Measurements from ENCODE around the gene TTLL10.

Gene TTLL10

DNA sequence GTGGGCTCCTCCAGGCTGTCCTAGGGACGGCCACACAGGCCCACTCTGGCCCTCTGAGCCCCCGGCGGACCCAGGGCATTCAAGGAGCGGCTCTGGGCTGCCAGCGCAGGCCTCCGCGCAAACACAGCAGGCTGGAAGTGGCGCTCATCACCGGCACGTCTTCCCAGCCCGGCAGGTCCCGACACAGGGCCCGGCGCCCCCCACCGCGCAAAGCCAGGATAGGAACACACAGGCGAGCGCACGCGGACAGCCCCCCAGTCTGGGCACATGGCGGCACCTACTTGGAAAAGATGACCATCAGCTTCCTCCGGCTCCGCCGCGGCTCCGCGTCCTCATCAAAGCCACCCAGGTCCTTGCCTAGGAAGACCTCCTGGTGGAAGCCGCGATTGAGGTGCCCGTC, 54.5 kb downstream of the TTLL10 start:
- Histone ChIP-seq H3K4me1 (ENCODE audit: insufficient read depth, poor library complexity, severe bottlenecking) (no peaks in the 10 kb centered on the region), H3K27me3 (ENCODE audit: insufficient read depth, poor library complexity, severe bottlenecking) (no peaks in the 10 kb centered on the region), H3K4me3 (ENCODE audit: severe bottlenecking) (no peak overlapping the region), H3K27ac (ENCODE audit: poor library complexity, severe bottlenecking) (no peak overlapping the region), H3K9me3 (ENCODE audit: severe bottlenecking) (no peaks in the 10 kb centered on the region), H3K36me3 (ENCODE audit: low read depth) (peaks cover 47% of the 10 kb centered on the region)
- DNase-seq (ENCODE audit: low spot score) (no peak), ATAC-seq (ENCODE audit: low read depth) (no peak)
- TF ChIP-seq CTCF (IDR thresholded peaks at IDR 0.05; ENCODE audit: poor library complexity, severe bottlenecking) = no peak

DNA sequence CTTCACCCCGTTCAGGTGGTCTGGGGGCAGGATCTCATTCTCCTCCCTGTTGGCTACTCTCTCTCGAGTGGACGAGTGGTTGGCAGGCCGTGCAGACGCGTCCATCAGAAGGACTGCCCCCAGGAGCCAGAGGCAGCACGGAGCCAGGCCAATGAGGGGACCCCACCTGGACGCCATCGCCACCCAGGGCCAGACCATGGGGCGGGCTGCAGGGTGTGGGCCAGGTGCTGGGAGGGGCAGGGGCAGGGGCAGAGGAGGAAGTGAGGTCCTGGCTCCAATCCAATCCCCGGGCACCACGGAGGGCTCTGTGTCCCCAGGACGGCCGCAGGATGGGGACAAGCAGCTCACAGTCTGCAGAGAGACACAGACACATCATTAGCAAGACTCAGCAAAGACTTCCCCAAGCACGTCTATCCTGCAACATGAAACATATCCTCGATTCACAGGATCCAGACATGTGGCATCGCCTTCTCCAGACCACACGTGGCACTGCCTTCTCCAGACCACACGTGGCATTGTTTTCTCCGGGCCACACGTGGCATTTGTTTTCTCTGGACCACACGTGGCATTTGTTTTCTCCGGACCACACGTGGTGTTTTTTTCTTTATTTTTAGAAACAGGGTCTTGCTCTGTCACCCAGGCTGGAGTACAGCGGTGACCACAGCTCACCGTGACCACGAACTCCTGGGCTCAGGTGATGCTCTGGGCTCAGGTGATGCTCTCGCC, 55.1 kb downstream of the TTLL10 start:
- no peaks in the 10 kb centered on the region for H3K4me1 ChIP-seq (ENCODE audit: insufficient read depth, poor library complexity, severe bottlenecking)
- H3K4me3 ChIP-seq (ENCODE audit: severe bottlenecking) = no peak overlapping the region
- H3K27ac ChIP-seq (ENCODE audit: poor library complexity, severe bottlenecking) = no peak overlapping the region
- H3K9me3 ChIP-seq (ENCODE audit: severe bottlenecking) = no peaks in the 10 kb centered on the region
- no peak for TF ChIP-seq CTCF (IDR thresholded peaks at IDR 0.05; ENCODE audit: poor library complexity, severe bottlenecking)
- no peaks in the 10 kb centered on the region for H3K27me3 ChIP-seq (ENCODE audit: insufficient read depth, poor library complexity, severe bottlenecking)
- peaks cover 48% of the 10 kb centered on the region for H3K36me3 ChIP-seq (ENCODE audit: low read depth)
- no peak for ATAC-seq (ENCODE audit: low read depth)
- no peak for DNase-seq (ENCODE audit: low spot score)

DNA sequence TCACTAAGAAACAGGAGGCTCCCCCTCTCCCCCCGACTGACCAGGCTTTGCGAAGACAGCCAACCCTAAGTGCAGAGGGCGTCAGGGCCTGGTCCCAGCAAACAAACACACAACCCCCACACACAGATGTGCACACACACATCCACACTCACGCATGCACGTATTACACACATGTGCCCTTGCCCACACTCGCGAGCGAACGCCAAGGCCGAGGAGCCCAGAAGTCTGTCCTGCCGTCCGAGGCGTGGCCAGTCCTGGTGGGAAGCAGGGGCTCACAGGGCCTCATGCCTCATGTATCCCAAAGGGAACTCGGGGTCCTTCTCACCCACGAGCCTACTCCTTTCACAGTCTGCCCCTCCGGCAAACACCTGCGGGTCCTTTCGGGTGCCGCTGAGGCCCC, 56.1 kb downstream of the TTLL10 start:
- Histone ChIP-seq H3K27ac (ENCODE audit: poor library complexity, severe bottlenecking) (no peak overlapping the region), H3K27me3 (ENCODE audit: insufficient read depth, poor library complexity, severe bottlenecking) (no peaks in the 10 kb centered on the region), H3K36me3 (ENCODE audit: low read depth) (peaks cover 44% of the 10 kb centered on the region), H3K4me1 (ENCODE audit: insufficient read depth, poor library complexity, severe bottlenecking) (no peaks in the 10 kb centered on the region), H3K4me3 (ENCODE audit: severe bottlenecking) (no peak overlapping the region), H3K9me3 (ENCODE audit: severe bottlenecking) (no peaks in the 10 kb centered on the region)
- DNase-seq (ENCODE audit: low spot score) = no peak
- no peak for TF ChIP-seq CTCF (IDR thresholded peaks at IDR 0.05; ENCODE audit: poor library complexity, severe bottlenecking)
- no peak for ATAC-seq (ENCODE audit: low read depth)

DNA sequence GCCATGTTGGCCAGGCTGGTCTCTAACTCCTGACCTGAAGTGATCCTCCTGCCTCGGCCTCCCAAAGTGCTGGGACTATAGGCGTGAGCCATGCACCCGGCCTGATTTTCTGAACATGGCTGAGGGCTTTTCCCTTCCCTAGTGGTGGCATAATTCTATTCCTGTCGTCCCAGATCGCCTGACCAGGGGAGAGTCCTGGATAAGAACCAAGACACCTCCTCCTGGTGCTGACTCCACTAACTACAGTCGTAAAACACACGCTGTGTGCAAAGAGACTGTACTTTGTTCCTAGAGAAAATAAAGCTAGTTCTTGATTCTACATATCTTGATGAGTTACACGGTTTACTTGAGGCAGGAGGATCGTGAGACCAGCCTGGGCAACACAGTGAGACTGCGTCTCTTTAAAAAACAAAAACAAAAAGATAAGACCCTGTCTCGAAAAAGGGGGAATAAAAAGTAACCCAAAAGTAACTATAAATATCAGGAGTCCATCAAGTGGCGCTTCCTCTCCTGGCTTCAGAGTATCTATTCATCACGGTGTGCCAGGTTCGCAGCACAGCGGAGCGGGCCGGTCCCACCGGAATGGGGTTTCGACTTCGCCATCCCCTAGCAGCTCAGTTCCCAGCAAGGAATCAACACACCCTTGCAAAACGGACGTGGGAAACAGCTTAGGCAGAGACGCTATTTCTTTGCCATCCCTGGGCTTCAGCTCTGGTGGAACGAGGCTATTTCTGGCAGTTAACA, 57.1 kb downstream of the TTLL10 start:
- Histone ChIP-seq H3K9me3 (ENCODE audit: severe bottlenecking) (no peaks in the 10 kb centered on the region), H3K27ac (ENCODE audit: poor library complexity, severe bottlenecking) (peak overlapping the region; percentile 63), H3K36me3 (ENCODE audit: low read depth) (peaks cover 36% of the 10 kb centered on the region), H3K4me3 (ENCODE audit: severe bottlenecking) (peak overlapping the region; percentile 90), H3K27me3 (ENCODE audit: insufficient read depth, poor library complexity, severe bottlenecking) (no peaks in the 10 kb centered on the region), H3K4me1 (ENCODE audit: insufficient read depth, poor library complexity, severe bottlenecking) (no peaks in the 10 kb centered on the region)
- peak; percentile 16 for TF ChIP-seq CTCF (IDR thresholded peaks at IDR 0.05; ENCODE audit: poor library complexity, severe bottlenecking)
- ATAC-seq (ENCODE audit: low read depth) (peak; percentile 11; the same call in 2 of the 3 replicates), DNase-seq (ENCODE audit: low spot score) (no peak)

Measured in RWPE2 (cell line).